Measurements from ENCODE around the gene MED25.

Gene MED25

GRCh38 chr19:49873834-49874233, 55.7 kb downstream of the MED25 start:
- ChIA-PET CTCF (no interaction called here), POLR2A (no interaction called here)
- DNase-seq (ENCODE audit: low read depth, low spot score) = no peak
- TF ChIP-seq, protein P1, sequence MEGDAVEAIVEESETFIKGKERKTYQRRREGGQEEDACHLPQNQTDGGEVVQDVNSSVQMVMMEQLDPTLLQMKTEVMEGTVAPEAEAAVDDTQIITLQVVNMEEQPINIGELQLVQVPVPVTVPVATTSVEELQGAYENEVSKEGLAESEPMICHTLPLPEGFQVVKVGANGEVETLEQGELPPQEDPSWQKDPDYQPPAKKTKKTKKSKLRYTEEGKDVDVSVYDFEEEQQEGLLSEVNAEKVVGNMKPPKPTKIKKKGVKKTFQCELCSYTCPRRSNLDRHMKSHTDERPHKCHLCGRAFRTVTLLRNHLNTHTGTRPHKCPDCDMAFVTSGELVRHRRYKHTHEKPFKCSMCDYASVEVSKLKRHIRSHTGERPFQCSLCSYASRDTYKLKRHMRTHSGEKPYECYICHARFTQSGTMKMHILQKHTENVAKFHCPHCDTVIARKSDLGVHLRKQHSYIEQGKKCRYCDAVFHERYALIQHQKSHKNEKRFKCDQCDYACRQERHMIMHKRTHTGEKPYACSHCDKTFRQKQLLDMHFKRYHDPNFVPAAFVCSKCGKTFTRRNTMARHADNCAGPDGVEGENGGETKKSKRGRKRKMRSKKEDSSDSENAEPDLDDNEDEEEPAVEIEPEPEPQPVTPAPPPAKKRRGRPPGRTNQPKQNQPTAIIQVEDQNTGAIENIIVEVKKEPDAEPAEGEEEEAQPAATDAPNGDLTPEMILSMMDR (IDR thresholded peaks at IDR 0.05; ENCODE audit: insufficient read depth, low read length, missing control alignments) = no peak
- H3K4me3 ChIP-seq (ENCODE audit: low read depth, low read length) = no peak overlapping the region

- TF ChIP-seq, protein P1 (IDR thresholded peaks at IDR 0.05; ENCODE audit: insufficient read depth, low read length, missing control alignments) = no peak
- POLR2A ChIA-PET = interaction anchor here (2.0 kb wide), 1 partner anchor 16 kb away, joined by 7 read pairs; no protein-coding TSS in a partner anchor
- CTCF ChIA-PET = interaction anchor here (1.6 kb wide), 1 partner anchor 10 kb away, joined by 3 read pairs; no protein-coding TSS in a partner anchor
- peak overlapping the region; percentile 100; the same call in 1 of the 2 replicates for H3K4me3 ChIP-seq (ENCODE audit: low read depth, low read length)
- DNase-seq (ENCODE audit: low read depth, low spot score) = no peak
These were observed 56.5 kb downstream of the MED25 start for GRCh38 chr19:49874503-49875157.

- CTCF ChIA-PET = interaction anchor here (0.5 to 1.6 kb wide), 2 partner anchors 10 to 626 kb away, joined by 3 read pairs; no protein-coding TSS in a partner anchor
These were observed 57.1 kb downstream of the MED25 start for GRCh38 chr19:49875177-49875576.

DNA sequence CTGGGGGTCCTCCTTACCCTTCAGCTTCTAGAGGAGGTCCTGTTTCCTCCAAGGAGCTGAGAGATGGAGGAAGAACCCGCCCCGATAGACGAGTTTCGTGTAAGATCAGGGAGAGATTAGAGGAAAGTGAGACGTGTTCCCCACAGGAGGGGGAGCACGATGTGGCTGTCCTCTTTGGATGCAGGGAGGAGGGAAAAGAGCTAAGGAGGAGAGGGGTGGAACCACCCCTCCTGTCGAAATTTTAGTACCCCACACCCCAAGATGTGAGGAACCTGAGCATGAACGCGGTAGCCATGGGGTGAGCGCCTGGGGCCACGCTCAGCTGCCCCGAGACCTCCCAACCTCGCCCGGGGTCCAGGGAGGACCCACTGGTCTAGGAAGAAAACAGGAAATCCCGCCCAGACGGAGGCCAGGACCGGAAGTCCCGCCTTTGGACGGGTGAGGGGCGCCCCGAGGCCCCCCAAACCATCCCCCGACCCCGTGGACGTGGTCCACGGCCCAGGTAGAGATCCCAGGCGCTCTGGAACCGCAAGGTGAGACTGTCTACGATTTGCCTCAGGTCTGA, 57.9 kb downstream of the MED25 start:
- TF ChIP-seq, protein P1 (IDR thresholded peaks at IDR 0.05; ENCODE audit: insufficient read depth, low read length, missing control alignments) = no peak
- CTCF ChIA-PET = interaction anchor here (0.5 to 1.6 kb wide), 3 partner anchors 11 to 627 kb away, joined by 3 read pairs; no protein-coding TSS in a partner anchor
- POLR2A ChIA-PET = interaction anchor here (1.0 to 2.0 kb wide), 5 partner anchors 9 to 64 kb away, joined by 3 to 7 read pairs (median 5); partner anchors contain the start of gene PTOV1
- H3K4me3 ChIP-seq (ENCODE audit: low read depth, low read length) = peak overlapping the region; percentile 100
- DNase-seq (ENCODE audit: low read depth, low spot score) = no peak

More at GRCh38 chr19:49875177-49875576, 57.1 kb downstream of the MED25 start:
- H3K4me3 ChIP-seq (ENCODE audit: low read depth, low read length) = peak overlapping the region; percentile 100
- DNase-seq (ENCODE audit: low read depth, low spot score) = no peak
- POLR2A ChIA-PET = interaction anchor here (2.0 kb wide), 1 partner anchor 16 kb away, joined by 7 read pairs; no protein-coding TSS in a partner anchor
- TF ChIP-seq, protein P1 (IDR thresholded peaks at IDR 0.05; ENCODE audit: insufficient read depth, low read length, missing control alignments) = no peak

DNA sequence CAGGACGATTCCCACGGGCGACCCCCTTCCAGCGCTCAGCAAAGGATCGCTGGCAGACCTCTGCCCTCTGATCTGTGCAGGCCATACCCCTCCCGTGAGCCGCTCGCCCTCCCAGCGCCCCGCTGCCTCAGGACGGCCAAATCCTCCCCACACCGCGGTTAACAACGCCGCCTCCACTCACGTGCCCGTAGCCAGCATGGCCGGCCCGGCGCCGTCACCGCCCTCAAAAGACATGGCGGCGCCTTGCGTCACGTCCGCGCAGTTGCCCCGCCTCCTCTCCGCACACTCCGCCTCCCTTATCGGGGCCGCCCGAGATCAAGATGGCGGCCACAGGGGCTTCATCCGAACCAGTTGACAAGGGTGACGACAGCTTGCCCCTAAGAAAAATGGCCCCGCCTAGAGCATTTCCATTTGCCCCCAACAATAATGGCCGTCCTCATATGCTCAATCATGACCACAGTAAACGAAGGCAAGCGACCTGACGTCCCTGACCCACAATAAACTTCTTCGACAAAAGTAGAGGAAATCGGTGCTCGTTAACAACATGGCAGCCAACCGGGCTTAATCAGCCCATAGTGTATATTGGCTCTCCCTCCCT, 58.4 kb downstream of the MED25 start:
- CTCF ChIA-PET = interaction anchor here (0.7 kb wide), 1 partner anchor 308 kb away, joined by 3 read pairs; no protein-coding TSS in a partner anchor
- POLR2A ChIA-PET = interaction anchor here (0.6 to 2.0 kb wide), 11 partner anchors 7 to 64 kb away, joined by 3 to 7 read pairs (median 3); partner anchors contain the start of genes ATF5, NUP62 and PTOV1
- H3K4me3 ChIP-seq (ENCODE audit: low read depth, low read length) = peak overlapping the region; percentile 100
- TF ChIP-seq, protein P1 (IDR thresholded peaks at IDR 0.05; ENCODE audit: insufficient read depth, low read length, missing control alignments) = no peak
- DNase-seq (ENCODE audit: low read depth, low spot score) = peak; percentile 95
